ENCODE data around the gene DCXR. TPM values are rescaled to one million over a fixed set of nuclear protein-coding genes. Genes with fewer than 3 reads are reported as not detected.

DCXR gene
- total and polyA plus RNA-seq, 2 of the 13 experiments (the other 11 are each of a cell fraction or from before 2014, with no cell fraction given) = 287 to 311 TPM

GRCh38 chr17:82062076-82062983 lies 24.8 kb upstream of the DCXR start (continued):
- TF ChIP-seq PRDM10 (CRISPR knock-in tag; IDR thresholded peaks at IDR 0.05; ENCODE audit: low read depth) = no peak
- TF ChIP-seq ZBTB33 (CRISPR knock-in tag; IDR thresholded peaks at IDR 0.05) = peak; percentile 83
- no peak for TF ChIP-seq ZNF235 (CRISPR knock-in tag; IDR thresholded peaks at IDR 0.05; ENCODE audit: borderline replicate concordance)
- TF ChIP-seq, protein P1, sequence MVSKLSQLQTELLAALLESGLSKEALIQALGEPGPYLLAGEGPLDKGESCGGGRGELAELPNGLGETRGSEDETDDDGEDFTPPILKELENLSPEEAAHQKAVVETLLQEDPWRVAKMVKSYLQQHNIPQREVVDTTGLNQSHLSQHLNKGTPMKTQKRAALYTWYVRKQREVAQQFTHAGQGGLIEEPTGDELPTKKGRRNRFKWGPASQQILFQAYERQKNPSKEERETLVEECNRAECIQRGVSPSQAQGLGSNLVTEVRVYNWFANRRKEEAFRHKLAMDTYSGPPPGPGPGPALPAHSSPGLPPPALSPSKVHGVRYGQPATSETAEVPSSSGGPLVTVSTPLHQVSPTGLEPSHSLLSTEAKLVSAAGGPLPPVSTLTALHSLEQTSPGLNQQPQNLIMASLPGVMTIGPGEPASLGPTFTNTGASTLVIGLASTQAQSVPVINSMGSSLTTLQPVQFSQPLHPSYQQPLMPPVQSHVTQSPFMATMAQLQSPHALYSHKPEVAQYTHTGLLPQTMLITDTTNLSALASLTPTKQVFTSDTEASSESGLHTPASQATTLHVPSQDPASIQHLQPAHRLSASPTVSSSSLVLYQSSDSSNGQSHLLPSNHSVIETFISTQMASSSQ (IDR thresholded peaks at IDR 0.05; ENCODE audit: low read depth) = no peak
- TF ChIP-seq, protein P1 (CRISPR knock-in tag; IDR thresholded peaks at IDR 0.05; ENCODE audit: borderline replicate concordance) = no peak
- TF ChIP-seq STAG1 (CRISPR knock-in tag; IDR thresholded peaks at IDR 0.05) = peak; percentile 49
- TF ChIP-seq MED1 (CRISPR knock-in tag; IDR thresholded peaks at IDR 0.05) = 0 out of 2 replicates have a peak, but pooled peaks have one; percentile 19
- TF ChIP-seq, protein P2, sequence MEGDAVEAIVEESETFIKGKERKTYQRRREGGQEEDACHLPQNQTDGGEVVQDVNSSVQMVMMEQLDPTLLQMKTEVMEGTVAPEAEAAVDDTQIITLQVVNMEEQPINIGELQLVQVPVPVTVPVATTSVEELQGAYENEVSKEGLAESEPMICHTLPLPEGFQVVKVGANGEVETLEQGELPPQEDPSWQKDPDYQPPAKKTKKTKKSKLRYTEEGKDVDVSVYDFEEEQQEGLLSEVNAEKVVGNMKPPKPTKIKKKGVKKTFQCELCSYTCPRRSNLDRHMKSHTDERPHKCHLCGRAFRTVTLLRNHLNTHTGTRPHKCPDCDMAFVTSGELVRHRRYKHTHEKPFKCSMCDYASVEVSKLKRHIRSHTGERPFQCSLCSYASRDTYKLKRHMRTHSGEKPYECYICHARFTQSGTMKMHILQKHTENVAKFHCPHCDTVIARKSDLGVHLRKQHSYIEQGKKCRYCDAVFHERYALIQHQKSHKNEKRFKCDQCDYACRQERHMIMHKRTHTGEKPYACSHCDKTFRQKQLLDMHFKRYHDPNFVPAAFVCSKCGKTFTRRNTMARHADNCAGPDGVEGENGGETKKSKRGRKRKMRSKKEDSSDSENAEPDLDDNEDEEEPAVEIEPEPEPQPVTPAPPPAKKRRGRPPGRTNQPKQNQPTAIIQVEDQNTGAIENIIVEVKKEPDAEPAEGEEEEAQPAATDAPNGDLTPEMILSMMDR (CRISPR knock-in tag; IDR thresholded peaks at IDR 0.05) = peak; percentile 56
- no peak for TF ChIP-seq ZNF589 (CRISPR knock-in tag; conservative IDR thresholded peaks at IDR 0.05)
- peak; percentile 15 for TF ChIP-seq ARID4A (CRISPR knock-in tag; IDR thresholded peaks at IDR 0.05; ENCODE audit: borderline replicate concordance)
